ENCODE results near the gene LNX2.

Gene LNX2

GRCh38 chr13:27572234-27572901 is 48.0 kb downstream of the LNX2 start:
- Histone ChIP-seq H3K4me1 (ENCODE audit: control insufficient read depth, insufficient read depth, low read length) (no peaks in the 10 kb centered on the region), H3K36me3 (ENCODE audit: control insufficient read depth, insufficient read depth, low read length) (no peaks in the 10 kb centered on the region), H3K27me3 (ENCODE audit: control insufficient read depth, insufficient read depth, low read length) (no peaks in the 10 kb centered on the region), H3K4me3 (ENCODE audit: low read length) (no peak overlapping the region), H3K9ac (ENCODE audit: low read length) (no peak overlapping the region), H3K9me3 (ENCODE audit: control insufficient read depth, low read length) (no peaks in the 10 kb centered on the region)

- no peaks in the 10 kb centered on the region for H3K27me3 ChIP-seq (ENCODE audit: control insufficient read depth, insufficient read depth, low read length)
- H3K4me3 ChIP-seq (ENCODE audit: low read length), result no peak overlapping the region
- no peaks in the 10 kb centered on the region for H3K36me3 ChIP-seq (ENCODE audit: control insufficient read depth, insufficient read depth, low read length)
- H3K4me1 ChIP-seq (ENCODE audit: control insufficient read depth, insufficient read depth, low read length), result no peaks in the 10 kb centered on the region
- H3K9ac ChIP-seq (ENCODE audit: low read length), result no peak overlapping the region
- no peaks in the 10 kb centered on the region for H3K9me3 ChIP-seq (ENCODE audit: control insufficient read depth, low read length)
Observed at GRCh38 chr13:27570906-27571305, 49.4 kb downstream of the LNX2 start.

GRCh38 chr13:27569405-27569804 is 50.9 kb downstream of the LNX2 start:
- no peaks in the 10 kb centered on the region for H3K27me3 ChIP-seq (ENCODE audit: control insufficient read depth, insufficient read depth, low read length)
- H3K36me3 ChIP-seq (ENCODE audit: control insufficient read depth, insufficient read depth, low read length), result no peaks in the 10 kb centered on the region
- no peak overlapping the region for H3K9ac ChIP-seq (ENCODE audit: low read length)
- no peaks in the 10 kb centered on the region for H3K9me3 ChIP-seq (ENCODE audit: control insufficient read depth, low read length)
- no peaks in the 10 kb centered on the region for H3K4me1 ChIP-seq (ENCODE audit: control insufficient read depth, insufficient read depth, low read length)
- H3K4me3 ChIP-seq (ENCODE audit: low read length), result no peak overlapping the region

GRCh38 chr13:27565818-27566217 is 54.5 kb downstream of the LNX2 start:
- no peak overlapping the region for H3K4me3 ChIP-seq (ENCODE audit: low read length)
- H3K9ac ChIP-seq (ENCODE audit: low read length), result no peak overlapping the region
- no peaks in the 10 kb centered on the region for H3K27me3 ChIP-seq (ENCODE audit: control insufficient read depth, insufficient read depth, low read length)
- no peaks in the 10 kb centered on the region for H3K4me1 ChIP-seq (ENCODE audit: control insufficient read depth, insufficient read depth, low read length)
- H3K9me3 ChIP-seq (ENCODE audit: control insufficient read depth, low read length), result no peaks in the 10 kb centered on the region
- H3K36me3 ChIP-seq (ENCODE audit: control insufficient read depth, insufficient read depth, low read length), result no peaks in the 10 kb centered on the region

- no peaks in the 10 kb centered on the region for H3K36me3 ChIP-seq (ENCODE audit: control insufficient read depth, insufficient read depth, low read length)
- H3K4me3 ChIP-seq (ENCODE audit: low read length), result no peak overlapping the region
- no peaks in the 10 kb centered on the region for H3K4me1 ChIP-seq (ENCODE audit: control insufficient read depth, insufficient read depth, low read length)
- H3K27me3 ChIP-seq (ENCODE audit: control insufficient read depth, insufficient read depth, low read length), result no peaks in the 10 kb centered on the region
- H3K9ac ChIP-seq (ENCODE audit: low read length), result no peak overlapping the region
- no peaks in the 10 kb centered on the region for H3K9me3 ChIP-seq (ENCODE audit: control insufficient read depth, low read length)
Observed at GRCh38 chr13:27562457-27562856, 57.9 kb downstream of the LNX2 start.

GRCh38 chr13:27559719-27560118 is 60.6 kb downstream of the LNX2 start:
- no peaks in the 10 kb centered on the region for H3K27me3 ChIP-seq (ENCODE audit: control insufficient read depth, insufficient read depth, low read length)
- H3K36me3 ChIP-seq (ENCODE audit: control insufficient read depth, insufficient read depth, low read length), result peaks cover 4% of the 10 kb centered on the region
- no peak overlapping the region for H3K4me3 ChIP-seq (ENCODE audit: low read length)
- no peak overlapping the region for H3K9ac ChIP-seq (ENCODE audit: low read length)
- no peaks in the 10 kb centered on the region for H3K4me1 ChIP-seq (ENCODE audit: control insufficient read depth, insufficient read depth, low read length)
- H3K9me3 ChIP-seq (ENCODE audit: control insufficient read depth, low read length), result no peaks in the 10 kb centered on the region

GRCh38 chr13:27556109-27556508 is 64.2 kb downstream of the LNX2 start:
- Histone ChIP-seq H3K4me3 (ENCODE audit: low read length) (no peak overlapping the region), H3K9me3 (ENCODE audit: control insufficient read depth, low read length) (no peaks in the 10 kb centered on the region), H3K4me1 (ENCODE audit: control insufficient read depth, insufficient read depth, low read length) (peaks cover 12% of the 10 kb centered on the region), H3K27me3 (ENCODE audit: control insufficient read depth, insufficient read depth, low read length) (no peaks in the 10 kb centered on the region), H3K36me3 (ENCODE audit: control insufficient read depth, insufficient read depth, low read length) (peaks cover 4% of the 10 kb centered on the region), H3K9ac (ENCODE audit: low read length) (no peak overlapping the region)

GRCh38 chr13:27551562-27551961 is 68.8 kb downstream of the LNX2 start:
- peaks cover 4% of the 10 kb centered on the region for H3K36me3 ChIP-seq (ENCODE audit: control insufficient read depth, insufficient read depth, low read length)
- no peaks in the 10 kb centered on the region for H3K9me3 ChIP-seq (ENCODE audit: control insufficient read depth, low read length)
- no peaks in the 10 kb centered on the region for H3K27me3 ChIP-seq (ENCODE audit: control insufficient read depth, insufficient read depth, low read length)
- H3K4me3 ChIP-seq (ENCODE audit: low read length), result no peak overlapping the region
- H3K9ac ChIP-seq (ENCODE audit: low read length), result no peak overlapping the region
- peaks cover 24% of the 10 kb centered on the region for H3K4me1 ChIP-seq (ENCODE audit: control insufficient read depth, insufficient read depth, low read length)

- Histone ChIP-seq H3K9ac (ENCODE audit: low read length) (no peak overlapping the region), H3K27me3 (ENCODE audit: control insufficient read depth, insufficient read depth, low read length) (no peaks in the 10 kb centered on the region), H3K9me3 (ENCODE audit: control insufficient read depth, low read length) (no peaks in the 10 kb centered on the region), H3K4me3 (ENCODE audit: low read length) (no peak overlapping the region), H3K4me1 (ENCODE audit: control insufficient read depth, insufficient read depth, low read length) (peaks cover 24% of the 10 kb centered on the region), H3K36me3 (ENCODE audit: control insufficient read depth, insufficient read depth, low read length) (no peaks in the 10 kb centered on the region)
Observed at GRCh38 chr13:27549406-27549981, 70.8 kb downstream of the LNX2 start.

GRCh38 chr13:27542220-27542619 is 78.1 kb downstream of the LNX2 start:
- no peak overlapping the region for H3K4me3 ChIP-seq (ENCODE audit: low read length)
- H3K9ac ChIP-seq (ENCODE audit: low read length), result no peak overlapping the region
- no peaks in the 10 kb centered on the region for H3K27me3 ChIP-seq (ENCODE audit: control insufficient read depth, insufficient read depth, low read length)
- no peaks in the 10 kb centered on the region for H3K36me3 ChIP-seq (ENCODE audit: control insufficient read depth, insufficient read depth, low read length)
- no peaks in the 10 kb centered on the region for H3K4me1 ChIP-seq (ENCODE audit: control insufficient read depth, insufficient read depth, low read length)
- H3K9me3 ChIP-seq (ENCODE audit: control insufficient read depth, low read length), result no peaks in the 10 kb centered on the region

- no peaks in the 10 kb centered on the region for H3K9me3 ChIP-seq (ENCODE audit: control insufficient read depth, low read length)
- no peak overlapping the region for H3K9ac ChIP-seq (ENCODE audit: low read length)
- no peaks in the 10 kb centered on the region for H3K27me3 ChIP-seq (ENCODE audit: control insufficient read depth, insufficient read depth, low read length)
- H3K4me1 ChIP-seq (ENCODE audit: control insufficient read depth, insufficient read depth, low read length), result no peaks in the 10 kb centered on the region
- no peak overlapping the region for H3K4me3 ChIP-seq (ENCODE audit: low read length)
- no peaks in the 10 kb centered on the region for H3K36me3 ChIP-seq (ENCODE audit: control insufficient read depth, insufficient read depth, low read length)
Observed at GRCh38 chr13:27541386-27541785, 78.9 kb downstream of the LNX2 start.

GRCh38 chr13:27536361-27537101 is 83.8 kb downstream of the LNX2 start:
- Histone ChIP-seq H3K4me1 (ENCODE audit: control insufficient read depth, insufficient read depth, low read length) (peaks cover 9% of the 10 kb centered on the region), H3K36me3 (ENCODE audit: control insufficient read depth, insufficient read depth, low read length) (no peaks in the 10 kb centered on the region), H3K4me3 (ENCODE audit: low read length) (no peak overlapping the region), H3K9me3 (ENCODE audit: control insufficient read depth, low read length) (no peaks in the 10 kb centered on the region), H3K27me3 (ENCODE audit: control insufficient read depth, insufficient read depth, low read length) (no peaks in the 10 kb centered on the region), H3K9ac (ENCODE audit: low read length) (no peak overlapping the region)

Data from mucosa of stomach (tissue), 1 donor.